CD4-positive, alpha-beta T cell treated with Interleukin-6 at 100 ng/mL for 8 hours (primary cell): ENCODE measurements around the gene NVL.

ENCODE experiments used
- DNase-seq: peaks from one replicate; pipeline ENCODE4 v3.0.0-alpha.2; 2020; ENCODE audit warnings: mixed read lengths, low spot score

The NVL gene

DNA sequence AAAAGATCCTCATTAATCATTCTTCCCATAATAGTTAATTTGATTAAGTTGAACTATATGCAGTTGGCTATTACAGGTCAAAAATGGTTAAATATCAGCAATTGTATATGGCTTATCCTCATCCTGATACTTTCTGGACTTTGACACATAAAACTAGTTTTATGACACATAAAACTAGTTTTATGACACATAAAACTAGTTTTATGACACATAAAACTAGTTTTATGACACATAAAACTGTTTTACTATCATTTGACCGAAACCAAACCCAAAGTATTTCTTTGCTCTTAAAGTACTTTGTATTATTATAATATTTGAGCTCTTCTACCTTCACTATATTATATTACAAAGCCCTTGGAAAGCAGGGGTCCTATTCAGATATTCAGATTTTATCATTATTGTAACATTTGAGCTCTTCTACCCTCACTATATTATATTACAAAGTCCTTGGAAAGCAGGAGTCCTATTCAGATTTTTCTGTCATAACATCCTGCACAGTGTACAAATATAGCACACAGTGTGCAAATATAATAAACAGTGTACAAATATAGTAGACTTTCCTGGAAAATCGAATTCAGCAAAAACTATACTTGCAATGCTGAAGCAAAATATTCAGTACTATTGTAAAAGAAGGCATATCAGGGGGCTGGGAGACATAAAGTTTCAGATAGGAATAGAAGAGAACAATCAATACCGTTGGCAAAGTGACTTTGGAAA, 53.0 kb downstream of the NVL start:
- no peak for DNase-seq

DNA sequence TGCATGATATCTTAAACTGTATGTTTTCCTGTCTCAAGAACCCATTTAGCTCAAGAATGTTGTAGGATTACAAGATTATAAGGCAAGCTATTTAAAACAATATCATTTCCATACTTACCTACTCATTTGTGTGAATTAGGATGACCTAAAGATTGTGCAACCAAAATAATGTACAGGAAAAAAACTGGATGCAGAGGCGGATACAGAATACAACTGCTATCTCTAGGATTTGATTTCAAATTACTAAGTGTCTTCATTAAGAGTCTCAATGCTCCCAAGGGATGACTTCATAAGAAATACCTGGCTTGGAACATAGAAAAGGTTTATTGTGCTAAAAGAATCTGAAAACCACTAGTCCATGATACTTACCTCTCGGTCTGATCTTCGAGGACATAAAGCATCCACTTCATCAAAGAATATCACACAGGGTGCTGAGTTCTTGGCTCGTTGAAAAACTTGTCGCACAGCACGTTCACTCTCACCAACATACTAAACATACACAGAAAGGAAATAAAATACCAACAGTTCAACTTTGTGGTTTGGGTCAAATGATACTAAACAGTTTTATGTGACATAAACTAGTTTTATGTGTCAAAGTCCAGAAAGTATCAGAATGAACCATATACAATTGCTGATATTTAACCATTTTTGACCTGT, 54.9 kb downstream of the NVL start:
- DNase-seq, result no peak

DNA sequence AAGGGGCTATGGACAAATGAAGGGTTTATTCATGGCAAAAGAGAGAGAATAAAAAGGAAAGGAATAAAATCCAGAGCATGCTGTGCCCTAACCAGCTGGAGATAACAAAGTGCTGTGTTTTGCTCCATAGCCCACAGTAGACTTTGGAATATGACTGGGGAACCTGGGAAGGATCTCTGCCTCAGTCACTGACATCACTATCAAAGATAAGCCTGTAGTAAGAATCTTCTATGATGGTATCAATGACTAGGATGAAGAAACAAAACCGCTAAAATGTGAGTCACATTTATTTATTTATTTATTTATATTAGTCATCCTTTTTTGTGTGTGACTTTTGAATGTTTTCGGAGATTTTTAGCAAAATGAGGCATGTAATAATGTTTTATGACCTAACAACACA, 56.3 kb downstream of the NVL start:
- no peak for DNase-seq

DNA sequence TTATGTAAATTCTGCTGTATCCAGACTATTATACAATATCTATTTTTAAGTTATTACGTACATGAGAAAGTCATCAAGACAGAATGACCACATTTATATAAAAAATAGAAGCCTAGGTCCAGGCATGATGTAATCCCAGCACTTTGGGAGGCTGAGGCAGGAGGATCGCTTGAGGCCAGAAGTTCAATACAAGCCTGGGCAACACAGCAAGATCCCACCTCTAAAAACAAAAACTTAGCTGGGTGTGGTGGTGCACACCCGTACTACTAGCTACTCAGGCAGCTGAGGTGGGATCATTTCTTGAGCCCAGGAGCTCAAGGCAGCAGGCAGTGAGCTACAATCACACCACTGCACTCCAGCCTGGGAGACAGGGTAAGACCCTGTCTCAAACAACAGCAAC, 58.9 kb downstream of the NVL start:
- no peak for DNase-seq

DNA sequence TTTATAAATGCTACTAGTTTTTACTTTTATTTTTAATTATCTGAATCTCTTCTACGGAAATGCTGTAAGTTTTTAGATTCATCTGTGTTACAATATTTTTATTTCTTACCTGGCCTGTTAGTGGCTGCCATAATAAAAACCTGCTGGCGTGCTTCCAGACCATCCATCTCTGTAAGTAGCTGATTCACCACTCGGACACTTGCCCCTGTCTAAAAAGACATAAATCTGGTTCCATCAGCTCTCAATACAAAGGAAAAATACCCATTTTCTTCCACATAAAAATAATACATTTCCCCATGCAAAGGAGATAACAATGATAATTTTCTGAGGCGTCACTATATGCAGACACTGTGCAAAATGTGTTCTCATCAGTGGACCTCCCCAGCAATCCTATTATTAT, 62.0 kb downstream of the NVL start:
- no peak for DNase-seq

DNA sequence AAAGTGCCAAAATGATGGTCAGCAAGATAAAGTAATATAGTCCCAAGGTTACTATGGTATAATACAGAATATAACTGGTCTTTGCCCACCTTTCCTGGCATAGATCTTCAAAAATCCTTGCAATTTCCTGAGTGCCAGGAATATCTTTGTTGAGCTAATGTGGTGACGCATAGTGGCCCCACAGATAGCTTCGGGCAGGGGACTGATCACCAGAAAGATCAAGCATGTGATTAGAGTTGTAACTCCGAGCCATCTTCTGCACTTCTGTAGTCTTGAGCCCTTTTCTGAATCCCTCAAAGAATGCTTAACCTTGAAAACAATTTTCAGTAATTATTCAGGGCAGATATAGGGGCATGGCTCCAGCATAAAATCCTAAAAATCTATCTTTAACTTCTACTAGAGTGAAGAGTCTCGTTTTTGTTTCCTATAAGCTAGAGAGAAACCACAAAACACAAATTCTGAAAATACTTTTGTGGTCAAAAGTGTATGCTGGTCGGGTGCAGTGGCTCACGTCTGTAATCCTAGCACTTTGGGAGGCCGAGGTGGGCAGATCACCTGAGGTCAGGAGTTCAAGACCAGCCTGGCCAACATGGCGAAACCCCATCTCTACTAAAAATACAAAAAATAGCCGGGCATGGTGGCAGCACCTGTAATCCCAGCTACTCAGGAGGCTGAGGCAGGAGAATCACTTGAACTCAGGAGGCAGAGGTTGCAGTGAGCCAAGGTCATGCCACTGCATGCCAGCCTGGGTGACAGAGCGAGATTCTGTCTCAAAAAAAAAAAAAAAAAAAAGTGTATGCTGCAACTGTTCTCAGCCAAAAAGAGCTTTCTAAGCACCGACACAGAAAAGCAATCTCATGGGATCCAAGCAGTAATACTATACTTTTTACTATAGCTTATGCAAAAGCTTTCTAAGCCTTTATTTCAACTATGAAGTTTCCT, 62.8 kb downstream of the NVL start:
- DNase-seq, result no peak

DNA sequence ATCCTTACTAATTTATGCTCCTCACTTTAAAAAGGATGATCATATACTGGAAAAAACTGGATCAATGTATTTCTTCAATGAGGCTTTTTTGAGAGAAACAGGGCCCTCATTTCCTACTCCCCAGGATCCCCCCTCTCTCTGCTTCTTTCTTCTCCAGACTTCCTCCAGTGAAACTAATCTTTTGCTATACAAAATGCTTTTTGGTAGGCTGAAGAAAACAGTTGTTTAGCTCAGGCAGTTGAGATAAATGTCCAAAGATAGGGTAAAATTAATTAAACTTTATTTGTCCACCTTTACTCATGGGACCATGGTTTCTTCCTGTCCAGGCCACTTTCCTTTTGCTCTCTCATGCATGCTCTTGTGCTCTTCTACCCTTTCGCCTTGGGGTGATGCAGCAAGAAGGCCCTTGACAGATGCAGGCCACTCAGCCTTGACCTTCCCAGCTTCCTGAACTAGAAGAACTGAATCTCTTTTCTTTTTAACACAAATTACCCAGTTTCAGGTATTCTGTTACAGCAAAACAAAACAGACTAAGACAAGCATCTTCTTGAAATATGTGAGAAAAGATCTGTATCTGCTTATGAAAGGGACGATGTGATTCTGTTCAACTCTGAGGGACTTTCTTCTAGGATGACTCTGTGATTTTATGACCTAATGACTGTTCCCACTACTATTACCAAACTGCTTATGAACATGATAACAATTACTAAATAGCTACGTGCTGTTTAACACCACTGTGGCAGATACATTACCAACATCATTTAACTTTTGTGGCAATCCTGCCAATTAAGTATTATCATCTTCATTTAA, 63.7 kb downstream of the NVL start:
- no peak for DNase-seq

DNA sequence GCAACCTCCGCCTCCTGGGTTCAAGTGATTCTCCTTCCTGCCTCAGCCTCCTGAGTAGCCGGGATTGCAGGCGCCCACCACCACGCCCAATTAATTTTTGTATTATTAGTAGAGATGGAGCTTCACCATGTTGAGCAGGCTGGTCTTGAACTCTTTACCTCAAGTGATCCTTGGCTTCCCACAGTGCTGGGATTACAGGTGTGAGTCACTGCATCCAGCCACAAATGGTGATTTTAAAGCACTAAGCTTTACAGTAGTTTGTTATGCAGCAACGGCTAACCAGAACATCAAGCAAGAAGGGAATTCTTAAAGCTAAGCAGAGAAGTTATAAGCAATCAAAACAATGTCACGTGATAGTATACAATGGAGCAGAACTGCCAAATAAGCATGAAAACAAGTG, 65.7 kb downstream of the NVL start:
- no peak for DNase-seq

DNA sequence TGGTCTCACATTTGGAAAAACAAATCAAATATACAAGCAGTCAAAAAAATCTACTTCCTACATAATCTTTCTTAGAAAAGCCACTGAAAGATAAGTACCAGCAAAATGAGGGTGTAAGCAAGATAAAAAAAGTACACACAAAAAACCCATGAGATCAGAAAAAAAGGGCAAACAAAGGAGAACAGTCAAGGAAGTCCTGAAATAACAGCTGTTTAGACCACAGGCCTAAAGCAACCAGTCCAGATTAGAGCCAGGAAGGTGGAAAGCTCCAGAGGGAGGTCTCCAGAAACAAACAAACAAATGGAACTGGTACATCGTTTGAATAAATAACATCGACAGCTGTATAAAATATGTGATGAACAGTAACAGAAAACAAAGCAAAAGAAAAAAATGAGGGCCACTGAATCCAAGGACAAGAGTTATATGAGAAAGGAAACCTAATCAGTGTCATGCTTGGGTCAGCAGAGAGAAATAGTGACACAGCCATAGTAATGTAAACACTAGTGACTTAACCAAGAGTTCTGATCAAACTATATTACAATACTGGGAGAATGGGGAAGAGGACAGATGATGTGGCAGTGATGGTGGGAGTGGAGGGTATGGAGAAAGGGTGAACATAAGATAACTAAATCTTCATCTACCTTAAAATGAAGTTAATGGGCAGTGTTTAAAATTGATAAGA, 67.5 kb downstream of the NVL start:
- DNase-seq, result no peak

DNA sequence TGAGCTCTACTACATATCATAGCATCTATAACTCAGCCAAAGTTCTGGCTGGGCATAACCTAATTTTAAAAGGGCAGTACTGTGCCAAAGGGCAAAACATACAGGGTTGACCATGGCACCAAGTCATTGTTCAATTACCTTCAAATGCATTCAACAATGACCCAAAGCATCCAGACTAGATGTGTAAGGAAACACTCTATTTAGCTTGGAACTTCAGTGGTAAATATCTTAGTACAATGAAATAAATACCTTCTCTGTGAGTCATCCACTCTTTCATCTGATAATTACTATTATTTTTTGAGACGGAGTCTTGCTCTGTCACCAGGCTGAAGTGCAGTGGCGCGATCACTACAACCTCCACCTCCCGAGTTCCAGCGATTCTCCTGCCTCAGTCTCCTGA, 70.0 kb downstream of the NVL start:
- no peak for DNase-seq

DNA sequence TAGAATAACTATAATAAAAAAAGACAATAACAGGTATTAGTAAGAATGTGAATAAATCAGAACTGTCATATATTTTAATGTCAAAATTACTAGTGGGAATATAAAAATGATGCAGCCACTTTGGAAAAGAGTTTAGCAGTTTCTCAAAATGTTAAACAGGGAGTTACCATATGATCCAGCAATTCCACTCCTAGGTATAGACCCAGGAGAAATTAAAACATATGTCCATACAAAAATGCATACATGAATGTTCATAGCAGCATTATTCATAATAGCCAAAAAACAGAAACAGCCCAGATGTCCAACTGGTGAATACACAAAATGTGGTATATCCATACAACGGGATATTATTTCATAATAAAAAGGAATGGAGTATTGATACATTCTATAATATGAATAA, 71.6 kb downstream of the NVL start:
- DNase-seq, result no peak

DNA sequence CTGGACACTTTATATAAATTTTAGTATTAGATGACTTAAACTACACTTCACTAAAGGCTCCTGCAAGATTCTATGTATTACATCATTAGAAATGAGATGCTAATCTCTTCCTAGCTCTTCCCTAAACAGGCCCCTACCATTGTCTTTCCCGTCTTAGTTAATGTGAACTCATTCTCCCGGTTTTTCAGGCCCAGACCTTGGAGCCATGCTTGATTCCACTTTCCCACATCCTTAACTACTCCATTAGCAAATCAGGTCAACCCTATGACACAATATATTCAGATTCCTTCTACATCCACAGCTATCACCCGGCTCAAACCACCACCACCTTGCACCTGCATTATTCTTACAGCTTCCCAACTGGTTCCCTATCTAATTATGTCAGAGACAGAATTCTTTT, 73.3 kb downstream of the NVL start:
- no peak for DNase-seq

DNA sequence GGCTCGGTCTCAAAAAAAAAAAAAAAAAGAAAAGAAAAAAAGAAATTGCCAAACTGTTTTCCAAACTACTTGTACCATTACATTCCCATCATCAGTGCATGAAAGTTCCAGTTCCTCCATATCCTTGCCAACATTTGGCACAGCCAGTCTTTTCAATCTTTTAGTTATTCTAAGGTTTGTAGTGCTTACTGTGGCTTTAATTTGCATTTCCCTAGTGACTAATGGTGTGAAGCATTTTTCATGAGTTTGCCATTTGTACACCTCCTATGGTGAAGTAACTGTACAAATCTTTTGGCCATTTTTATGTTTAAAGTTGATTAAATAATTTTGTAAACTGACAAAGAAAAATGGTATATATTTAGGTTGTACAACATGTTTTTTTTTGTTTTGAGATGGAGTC, 76.3 kb downstream of the NVL start:
- DNase-seq, result no peak

DNA sequence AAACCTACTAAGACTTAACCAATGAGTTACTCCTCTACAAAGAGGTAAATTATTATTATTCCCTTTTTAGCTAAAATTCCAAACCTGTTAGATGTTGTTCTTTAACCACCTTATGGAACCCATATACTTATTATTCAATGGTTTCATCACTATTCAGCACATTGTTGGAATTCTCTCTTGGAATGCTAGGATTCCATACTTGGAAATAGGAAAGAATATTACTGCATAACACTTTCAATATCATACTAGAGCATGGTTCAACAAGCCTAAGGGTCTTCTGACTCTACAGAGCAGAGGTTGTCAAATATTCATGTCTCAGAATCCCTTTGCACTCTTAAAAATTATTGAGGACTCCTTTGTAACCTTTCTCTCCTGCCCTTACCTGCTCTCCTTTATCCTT, 77.5 kb downstream of the NVL start:
- no peak for DNase-seq

DNA sequence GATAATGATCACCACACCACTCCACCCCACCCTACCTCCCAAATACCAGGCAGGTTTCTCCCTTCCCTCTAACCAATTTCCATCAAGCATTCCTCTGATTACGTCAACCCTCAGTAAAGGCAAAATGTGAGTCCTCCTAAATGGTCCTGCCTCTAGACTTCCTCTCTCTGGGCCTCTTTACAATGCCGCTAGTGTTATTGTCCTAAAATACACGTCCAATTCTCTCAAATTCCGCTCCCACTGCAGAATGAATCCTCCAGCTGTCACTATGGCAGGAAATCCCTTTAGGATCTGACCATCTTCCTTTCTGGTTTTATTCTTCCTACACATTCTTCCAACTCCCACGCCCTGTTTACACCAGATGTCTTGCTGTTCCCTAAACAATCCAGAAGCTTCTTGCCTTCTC, 78.2 kb downstream of the NVL start:
- no peak for DNase-seq

DNA sequence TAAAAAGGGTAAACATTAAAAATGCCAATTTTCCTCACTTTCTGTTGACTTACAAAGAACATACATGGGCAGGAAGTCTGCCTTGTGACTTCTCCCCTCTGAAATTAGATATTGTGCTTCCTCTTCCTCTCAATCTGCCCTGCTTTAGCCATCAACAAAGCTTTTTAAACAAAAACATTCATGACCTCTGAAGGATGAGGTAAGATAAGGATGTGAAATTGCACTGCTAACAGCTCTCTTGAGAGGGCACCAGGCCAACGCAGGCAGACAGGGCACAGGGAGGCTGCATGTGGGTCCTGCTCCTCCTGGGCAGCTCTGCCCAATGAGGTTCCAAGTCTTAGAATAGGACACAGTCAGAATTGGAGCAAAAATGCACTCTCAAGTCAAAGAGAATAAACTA, 84.8 kb downstream of the NVL start:
- DNase-seq, result peak; percentile 36

DNA sequence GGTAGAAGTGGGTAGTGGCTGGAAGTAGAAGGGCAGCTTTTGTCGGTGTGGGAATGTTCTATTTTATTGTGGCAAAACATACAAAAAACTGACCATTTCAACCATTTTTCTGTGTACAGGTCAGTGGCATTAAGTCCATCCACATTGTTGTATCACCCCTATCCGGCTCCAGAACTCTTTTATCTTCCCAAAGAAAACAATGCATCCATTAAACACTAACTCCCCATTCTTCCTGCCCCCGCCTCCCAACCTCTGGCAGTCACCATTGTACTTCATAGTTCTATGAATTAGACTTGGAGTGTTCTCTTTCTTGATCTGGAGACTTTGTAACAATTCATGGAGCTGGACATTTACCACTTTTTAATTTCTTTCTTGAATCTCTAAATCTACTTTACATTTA, 91.2 kb downstream of the NVL start:
- DNase-seq, result no peak

DNA sequence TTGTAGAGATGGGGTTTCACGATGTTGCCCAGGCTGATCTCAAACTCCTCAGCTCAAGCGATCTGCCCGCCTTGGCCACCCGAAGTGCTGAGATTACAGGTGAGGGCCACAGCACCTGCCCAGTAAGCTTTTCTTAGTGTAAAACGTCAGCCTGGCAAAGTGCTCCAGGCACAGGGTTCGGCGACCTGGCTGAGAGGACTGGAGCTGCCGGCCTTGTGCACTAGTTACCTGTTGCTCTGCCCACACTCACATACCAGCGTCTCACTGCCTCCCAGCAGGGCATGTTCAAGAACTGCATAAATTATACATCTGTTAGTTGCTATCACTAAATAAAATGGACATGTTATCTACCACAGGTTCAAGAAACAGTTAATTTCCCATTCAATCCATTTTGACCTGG, 91.8 kb downstream of the NVL start:
- DNase-seq, result no peak

DNA sequence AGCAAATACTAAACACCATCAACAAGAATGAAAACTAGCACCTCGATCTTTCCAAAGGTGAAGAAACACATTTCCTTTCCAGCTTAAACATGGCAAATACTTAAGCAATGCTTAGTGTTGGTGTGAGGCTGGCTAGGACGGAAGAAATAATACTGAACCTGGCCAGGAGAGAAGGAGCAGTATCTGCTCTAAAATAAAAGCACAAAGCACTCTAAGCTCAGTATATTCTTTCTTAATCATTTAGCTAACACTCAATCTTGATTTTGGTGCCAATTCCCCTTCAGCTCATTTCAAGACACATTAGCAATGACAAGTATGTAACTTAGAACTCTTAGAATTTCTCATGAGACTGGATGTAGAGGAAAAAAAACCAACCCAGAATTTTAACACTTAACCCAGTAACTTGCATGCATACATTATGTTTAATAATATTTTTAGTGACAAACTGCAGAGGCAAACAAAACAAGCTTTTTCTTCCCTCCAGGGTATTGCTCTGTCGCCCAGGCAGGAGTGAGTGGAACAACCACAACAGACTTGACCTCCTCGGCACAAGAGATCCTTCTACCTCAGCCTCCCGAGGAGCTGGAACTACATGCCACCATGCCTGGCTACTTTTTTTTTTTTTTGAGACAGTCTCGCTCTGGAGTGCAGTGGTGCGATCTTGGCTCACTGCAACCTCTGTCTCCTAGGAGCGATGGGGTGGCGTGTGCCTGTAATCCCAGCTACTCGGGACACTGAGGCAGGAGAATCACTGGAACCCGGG, 92.7 kb downstream of the NVL start:
- DNase-seq, result no peak

DNA sequence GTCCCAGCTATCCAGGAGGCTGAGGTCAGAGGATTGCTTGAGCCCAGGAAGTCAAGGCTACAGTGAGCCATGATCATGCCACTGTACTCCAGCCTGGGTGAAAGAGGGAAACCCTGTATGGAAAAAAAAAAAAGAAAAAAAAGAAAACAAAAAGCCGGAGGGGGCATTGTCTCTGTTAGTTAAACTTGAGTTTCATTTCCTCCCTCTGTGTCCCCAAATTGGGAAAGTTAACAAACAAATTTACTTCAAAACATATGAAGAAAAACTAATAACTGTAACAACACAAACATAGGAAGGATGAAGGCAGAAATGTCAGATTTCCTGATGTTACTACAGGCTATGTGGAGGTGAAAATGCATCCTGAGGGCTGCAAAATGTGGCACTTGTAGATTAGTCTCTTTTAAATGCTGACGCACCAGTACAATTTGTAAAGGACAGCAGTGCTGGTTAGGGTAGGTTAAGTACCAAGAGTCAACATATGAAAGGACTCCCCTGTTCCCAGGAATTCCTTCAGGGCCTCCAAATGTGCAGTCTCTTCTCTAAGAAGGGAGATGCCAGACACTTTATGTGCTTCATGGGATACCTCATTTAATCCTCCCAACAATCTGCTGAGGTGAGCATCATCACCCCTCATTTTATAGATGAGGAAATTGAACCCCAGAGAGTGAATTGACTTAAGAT, 94.0 kb downstream of the NVL start:
- no peak for DNase-seq
